ENCODE measurements around the gene SPATA31C1.

DNA sequence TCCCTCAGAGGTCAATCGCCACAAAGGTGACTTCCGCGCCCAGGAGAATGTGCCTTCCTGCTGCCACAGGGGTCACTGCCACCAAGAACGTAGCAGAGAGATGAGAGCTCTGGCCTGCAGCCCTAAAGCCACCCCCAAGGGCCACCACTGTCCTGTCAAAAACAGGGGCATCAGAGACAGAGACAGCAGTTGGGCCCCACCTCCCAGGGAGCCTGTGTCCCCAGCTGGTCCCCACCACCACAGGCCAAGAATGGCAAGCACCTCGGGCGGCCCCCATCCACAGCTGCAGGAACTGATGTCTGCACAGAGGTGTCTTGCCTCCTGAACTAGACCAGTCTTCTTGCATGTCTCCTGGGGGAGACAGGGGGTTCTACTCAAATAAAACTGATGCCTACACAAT is 29.3 kb upstream of the SPATA31C1 start:
- TF ChIP-seq CTBP1 (IDR thresholded peaks at IDR 0.05; ENCODE audit: borderline replicate concordance) = no peak
- no peak for TF ChIP-seq SP1 (IDR thresholded peaks at IDR 0.05)
- TF ChIP-seq ZNF384 (IDR thresholded peaks at IDR 0.05) = no peak
- TF ChIP-seq TARDBP (IDR thresholded peaks at IDR 0.05) = no peak
- no peak for TF ChIP-seq BHLHE40 (IDR thresholded peaks at IDR 0.05; ENCODE audit: borderline replicate concordance)
- no peak for TF ChIP-seq HDGF (IDR thresholded peaks at IDR 0.05; ENCODE audit: borderline replicate concordance)
- TF ChIP-seq ELF4 (IDR thresholded peaks at IDR 0.05) = no peak
- no peak for TF ChIP-seq FOXA1 (IDR thresholded peaks at IDR 0.05)
- no peak for TF ChIP-seq L3MBTL2 (conservative IDR thresholded peaks at IDR 0.05)
- no peak for TF ChIP-seq FOXK2 (IDR thresholded peaks at IDR 0.05)
- no peak for TF ChIP-seq LEF1 (IDR thresholded peaks at IDR 0.05; ENCODE audit: borderline replicate concordance)
- no peak for TF ChIP-seq PKNOX1 (IDR thresholded peaks at IDR 0.05)
- TF ChIP-seq FOXM1 (IDR thresholded peaks at IDR 0.05; ENCODE audit: borderline replicate concordance) = no peak

All from HEK293T (cell line).